Upper lobe of left lung (tissue), 4 donors: ENCODE results near the gene SOX13.

Source experiments
- CTCF ChIP-seq, 6 experiments: fragments of 450-650 bp in 4 of 6; fragments of 200-600 bp in 2 of 6; sonication (generic) in 2 of 6; IDR thresholded peaks; one replicate each; pipeline ENCODE4 v1.5.1; 2016 to 2019; ENCODE audit warnings: antibody characterized with exemption in 6 of 6
- POLR2A ChIP-seq, 4 donors: fragments of 450-650 bp; IDR thresholded peaks; one replicate each; pipeline ENCODE4 v1.5.1; 2016 to 2017; ENCODE audit warnings: antibody characterized with exemption in 4 of 4, mild to moderate bottlenecking in 2 of 4

DNA sequence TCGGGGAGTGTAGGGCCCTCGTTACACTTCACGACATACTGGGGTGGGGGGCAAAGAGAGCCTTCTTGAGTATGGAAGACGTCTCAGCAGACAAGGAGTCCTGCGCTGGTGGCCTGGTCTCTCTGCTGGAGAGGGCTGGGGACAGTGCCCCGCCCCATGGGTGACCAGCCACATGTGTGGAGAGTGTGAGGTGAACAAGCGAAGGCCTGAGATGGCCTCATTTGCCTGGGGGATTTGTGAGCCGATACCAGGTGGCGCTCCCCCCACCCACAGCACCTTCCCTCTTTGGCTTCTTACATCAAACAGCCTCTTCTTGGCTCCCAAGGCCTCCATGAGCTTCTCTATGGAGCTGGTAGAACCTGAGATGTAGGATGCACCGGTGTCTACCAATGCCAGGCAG, 83.0 kb downstream of the SOX13 start:
- TF ChIP-seq POLR2A (IDR thresholded peaks at IDR 0.05), result no peak
- no peak for TF ChIP-seq CTCF (IDR thresholded peaks at IDR 0.05)
